ENCODE measurements around the gene KIF24.

The KIF24 gene

DNA sequence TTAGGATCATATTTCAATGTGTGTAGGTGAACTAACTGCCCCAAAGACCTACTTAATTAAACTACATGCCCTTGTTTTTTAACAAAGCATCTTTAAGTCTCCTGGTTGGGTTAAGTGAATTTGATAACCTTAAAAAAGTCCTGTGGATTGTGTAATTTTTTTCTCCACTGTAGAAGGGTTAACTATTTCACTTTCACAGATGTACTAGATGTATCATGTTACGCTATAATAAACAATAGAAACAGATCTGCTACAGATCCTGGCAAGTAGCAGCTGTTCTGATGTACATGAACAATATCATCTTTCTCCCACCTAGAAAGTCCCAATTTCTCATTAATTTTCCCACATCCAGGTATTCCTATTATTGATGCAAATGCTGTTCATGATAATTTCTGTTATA is 18.9 kb downstream of the KIF24 start:
- Histone ChIP-seq H3K4me1 (ENCODE audit: control insufficient read depth, insufficient read depth, low read length) (peaks cover 8% of the 10 kb centered on the region), H3K9me3 (ENCODE audit: control insufficient read depth, insufficient read depth, low read depth, low read length) (no peaks in the 10 kb centered on the region), H3K4me3 (ENCODE audit: low read depth, low read length) (no peak overlapping the region), H3K27ac (ENCODE audit: extremely low read depth, low read depth, low read length) (no peak overlapping the region), H3K36me3 (ENCODE audit: control insufficient read depth in 2 of 2, insufficient read depth in 1 of 2, low read length in 2 of 2) (peaks cover 0 to 1% of the 10 kb centered on the region in 2 experiments; a peak in 2 of 3 replicates)
- POLR2A ChIA-PET, result no interaction called here
- CTCF ChIA-PET, result no interaction called here
- no peak for TF ChIP-seq ZNF2 (tag by site-specific recombination; IDR thresholded peaks at IDR 0.05)
- no peak for TF ChIP-seq ZNF549 (tag by site-specific recombination; IDR thresholded peaks at IDR 0.05)
- TF ChIP-seq ZNF777 (tag by site-specific recombination; IDR thresholded peaks at IDR 0.05; ENCODE audit: borderline replicate concordance), result no peak
- TF ChIP-seq ZNF529 (tag by site-specific recombination; IDR thresholded peaks at IDR 0.05; ENCODE audit: insufficient replicate concordance), result no peak
- TF ChIP-seq ZNF146 (tag by site-specific recombination; IDR thresholded peaks at IDR 0.05), result no peak
- TF ChIP-seq ZNF140 (tag by site-specific recombination; IDR thresholded peaks at IDR 0.05), result no peak
- TF ChIP-seq SP7 (tag by site-specific recombination; IDR thresholded peaks at IDR 0.05), result peak; percentile 24; the same call in 1 of the 2 replicates
- TF ChIP-seq, protein P1, sequence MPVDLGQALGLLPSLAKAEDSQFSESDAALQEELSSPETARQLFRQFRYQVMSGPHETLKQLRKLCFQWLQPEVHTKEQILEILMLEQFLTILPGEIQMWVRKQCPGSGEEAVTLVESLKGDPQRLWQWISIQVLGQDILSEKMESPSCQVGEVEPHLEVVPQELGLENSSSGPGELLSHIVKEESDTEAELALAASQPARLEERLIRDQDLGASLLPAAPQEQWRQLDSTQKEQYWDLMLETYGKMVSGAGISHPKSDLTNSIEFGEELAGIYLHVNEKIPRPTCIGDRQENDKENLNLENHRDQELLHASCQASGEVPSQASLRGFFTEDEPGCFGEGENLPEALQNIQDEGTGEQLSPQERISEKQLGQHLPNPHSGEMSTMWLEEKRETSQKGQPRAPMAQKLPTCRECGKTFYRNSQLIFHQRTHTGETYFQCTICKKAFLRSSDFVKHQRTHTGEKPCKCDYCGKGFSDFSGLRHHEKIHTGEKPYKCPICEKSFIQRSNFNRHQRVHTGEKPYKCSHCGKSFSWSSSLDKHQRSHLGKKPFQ (tag by site-specific recombination; IDR thresholded peaks at IDR 0.05), result no peak
- no peak for TF ChIP-seq KLF8 (tag by site-specific recombination; IDR thresholded peaks at IDR 0.05)
- no peak for TF ChIP-seq SALL2 (tag by site-specific recombination; IDR thresholded peaks at IDR 0.05; ENCODE audit: borderline replicate concordance)
- peak; percentile 21; the same call in 1 of the 2 replicates for TF ChIP-seq TRIM28 (IDR thresholded peaks at IDR 0.05; ENCODE audit: borderline replicate concordance, low read length)
- TF ChIP-seq ZNF366 (tag by site-specific recombination; conservative IDR thresholded peaks at IDR 0.05), result peak; percentile 47
- TF ChIP-seq ZNF223 (tag by site-specific recombination; IDR thresholded peaks at IDR 0.05), result no peak
- TF ChIP-seq SP2 (tag by site-specific recombination; IDR thresholded peaks at IDR 0.05), result no peak
- no peak for TF ChIP-seq ZNF169 (tag by site-specific recombination; IDR thresholded peaks at IDR 0.05)
- TF ChIP-seq SP3 (tag by site-specific recombination; IDR thresholded peaks at IDR 0.05), result no peak
- TF ChIP-seq, protein P2, sequence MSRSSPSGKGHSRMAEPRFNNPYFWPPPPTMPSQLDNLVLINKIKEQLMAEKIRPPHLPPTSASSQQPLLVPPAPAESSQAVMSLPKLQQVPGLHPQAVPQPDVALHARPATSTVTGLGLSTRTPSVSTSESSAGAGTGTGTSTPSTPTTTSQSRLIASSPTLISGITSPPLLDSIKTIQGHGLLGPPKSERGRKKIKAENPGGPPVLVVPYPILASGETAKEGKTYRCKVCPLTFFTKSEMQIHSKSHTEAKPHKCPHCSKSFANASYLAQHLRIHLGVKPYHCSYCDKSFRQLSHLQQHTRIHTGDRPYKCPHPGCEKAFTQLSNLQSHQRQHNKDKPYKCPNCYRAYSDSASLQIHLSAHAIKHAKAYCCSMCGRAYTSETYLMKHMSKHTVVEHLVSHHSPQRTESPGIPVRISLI (tag by site-specific recombination; IDR thresholded peaks at IDR 0.05), result 0 out of 2 replicates have a peak, but pooled peaks have one; percentile 56
- no peak for TF ChIP-seq ZNF610 (tag by site-specific recombination; IDR thresholded peaks at IDR 0.05; ENCODE audit: borderline replicate concordance)
- TF ChIP-seq ZNF596 (tag by site-specific recombination; IDR thresholded peaks at IDR 0.05), result no peak
- no peak for TF ChIP-seq ZNF391 (tag by site-specific recombination; IDR thresholded peaks at IDR 0.05; ENCODE audit: borderline replicate concordance, low read depth)
- TF ChIP-seq, protein P3, sequence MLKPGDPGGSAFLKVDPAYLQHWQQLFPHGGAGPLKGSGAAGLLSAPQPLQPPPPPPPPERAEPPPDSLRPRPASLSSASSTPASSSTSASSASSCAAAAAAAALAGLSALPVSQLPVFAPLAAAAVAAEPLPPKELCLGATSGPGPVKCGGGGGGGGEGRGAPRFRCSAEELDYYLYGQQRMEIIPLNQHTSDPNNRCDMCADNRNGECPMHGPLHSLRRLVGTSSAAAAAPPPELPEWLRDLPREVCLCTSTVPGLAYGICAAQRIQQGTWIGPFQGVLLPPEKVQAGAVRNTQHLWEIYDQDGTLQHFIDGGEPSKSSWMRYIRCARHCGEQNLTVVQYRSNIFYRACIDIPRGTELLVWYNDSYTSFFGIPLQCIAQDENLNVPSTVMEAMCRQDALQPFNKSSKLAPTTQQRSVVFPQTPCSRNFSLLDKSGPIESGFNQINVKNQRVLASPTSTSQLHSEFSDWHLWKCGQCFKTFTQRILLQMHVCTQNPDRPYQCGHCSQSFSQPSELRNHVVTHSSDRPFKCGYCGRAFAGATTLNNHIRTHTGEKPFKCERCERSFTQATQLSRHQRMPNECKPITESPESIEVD (tag by site-specific recombination; IDR thresholded peaks at IDR 0.05), result peak; percentile 92
- TF ChIP-seq, protein P4, sequence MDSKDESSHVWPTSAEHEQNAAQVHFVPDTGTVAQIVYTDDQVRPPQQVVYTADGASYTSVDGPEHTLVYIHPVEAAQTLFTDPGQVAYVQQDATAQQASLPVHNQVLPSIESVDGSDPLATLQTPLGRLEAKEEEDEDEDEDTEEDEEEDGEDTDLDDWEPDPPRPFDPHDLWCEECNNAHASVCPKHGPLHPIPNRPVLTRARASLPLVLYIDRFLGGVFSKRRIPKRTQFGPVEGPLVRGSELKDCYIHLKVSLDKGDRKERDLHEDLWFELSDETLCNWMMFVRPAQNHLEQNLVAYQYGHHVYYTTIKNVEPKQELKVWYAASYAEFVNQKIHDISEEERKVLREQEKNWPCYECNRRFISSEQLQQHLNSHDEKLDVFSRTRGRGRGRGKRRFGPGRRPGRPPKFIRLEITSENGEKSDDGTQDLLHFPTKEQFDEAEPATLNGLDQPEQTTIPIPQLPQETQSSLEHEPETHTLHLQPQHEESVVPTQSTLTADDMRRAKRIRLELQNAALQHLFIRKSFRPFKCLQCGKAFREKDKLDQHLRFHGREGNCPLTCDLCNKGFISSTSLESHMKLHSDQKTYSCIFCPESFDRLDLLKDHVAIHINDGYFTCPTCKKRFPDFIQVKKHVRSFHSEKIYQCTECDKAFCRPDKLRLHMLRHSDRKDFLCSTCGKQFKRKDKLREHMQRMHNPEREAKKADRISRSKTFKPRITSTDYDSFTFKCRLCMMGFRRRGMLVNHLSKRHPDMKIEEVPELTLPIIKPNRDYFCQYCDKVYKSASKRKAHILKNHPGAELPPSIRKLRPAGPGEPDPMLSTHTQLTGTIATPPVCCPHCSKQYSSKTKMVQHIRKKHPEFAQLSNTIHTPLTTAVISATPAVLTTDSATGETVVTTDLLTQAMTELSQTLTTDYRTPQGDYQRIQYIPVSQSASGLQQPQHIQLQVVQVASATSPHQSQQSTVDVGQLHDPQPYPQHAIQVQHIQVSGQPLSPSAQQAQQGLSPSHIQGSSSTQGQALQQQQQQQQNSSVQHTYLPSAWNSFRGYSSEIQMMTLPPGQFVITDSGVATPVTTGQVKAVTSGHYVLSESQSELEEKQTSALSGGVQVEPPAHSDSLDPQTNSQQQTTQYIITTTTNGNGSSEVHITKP (tag by site-specific recombination; IDR thresholded peaks at IDR 0.05), result no peak
- TF ChIP-seq ZNF621 (tag by site-specific recombination; IDR thresholded peaks at IDR 0.05), result no peak
- no peak for TF ChIP-seq ZNF404 (tag by site-specific recombination; IDR thresholded peaks at IDR 0.05)
- TF ChIP-seq OSR2 (tag by site-specific recombination; IDR thresholded peaks at IDR 0.05), result peak; percentile 56
- TF ChIP-seq ZNF555 (tag by site-specific recombination; conservative IDR thresholded peaks at IDR 0.05), result no peak
- TF ChIP-seq, protein P5, sequence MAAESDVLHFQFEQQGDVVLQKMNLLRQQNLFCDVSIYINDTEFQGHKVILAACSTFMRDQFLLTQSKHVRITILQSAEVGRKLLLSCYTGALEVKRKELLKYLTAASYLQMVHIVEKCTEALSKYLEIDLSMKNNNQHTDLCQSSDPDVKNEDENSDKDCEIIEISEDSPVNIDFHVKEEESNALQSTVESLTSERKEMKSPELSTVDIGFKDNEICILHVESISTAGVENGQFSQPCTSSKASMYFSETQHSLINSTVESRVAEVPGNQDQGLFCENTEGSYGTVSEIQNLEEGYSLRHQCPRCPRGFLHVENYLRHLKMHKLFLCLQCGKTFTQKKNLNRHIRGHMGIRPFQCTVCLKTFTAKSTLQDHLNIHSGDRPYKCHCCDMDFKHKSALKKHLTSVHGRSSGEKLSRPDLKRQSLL (tag by site-specific recombination; IDR thresholded peaks at IDR 0.05), result no peak
- TF ChIP-seq ZNF341 (tag by site-specific recombination; IDR thresholded peaks at IDR 0.05; ENCODE audit: low read depth), result no peak
- TF ChIP-seq ZBTB17 (tag by site-specific recombination; IDR thresholded peaks at IDR 0.05), result peak; percentile 68
- TF ChIP-seq ZNF837 (tag by site-specific recombination; IDR thresholded peaks at IDR 0.05), result no peak
- TF ChIP-seq, protein P6, sequence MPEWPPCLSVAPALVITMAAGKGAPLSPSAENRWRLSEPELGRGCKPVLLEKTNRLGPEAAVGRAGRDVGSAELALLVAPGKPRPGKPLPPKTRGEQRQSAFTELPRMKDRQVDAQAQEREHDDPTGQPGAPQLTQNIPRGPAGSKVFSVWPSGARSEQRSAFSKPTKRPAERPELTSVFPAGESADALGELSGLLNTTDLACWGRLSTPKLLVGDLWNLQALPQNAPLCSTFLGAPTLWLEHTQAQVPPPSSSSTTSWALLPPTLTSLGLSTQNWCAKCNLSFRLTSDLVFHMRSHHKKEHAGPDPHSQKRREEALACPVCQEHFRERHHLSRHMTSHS (tag by site-specific recombination; IDR thresholded peaks at IDR 0.05), result no peak
